OCI-LY7 (cell line): Measurements from ENCODE around the gene HS6ST3. TPM values are rescaled to one million over a fixed set of nuclear protein-coding genes. Genes with fewer than 3 reads are reported as not detected.

ENCODE experiments used
- BruUV-seq: library from RNA; stranded (reverse); fragments of 400-500 nt; replicated peaks from 2 replicates; lab custom pipeline; 2021; lab: Mats Ljungman, UMichigan
- CTCF ChIA-PET: fragments of 300-600 bp; sonication (Branson Sonifier 250); formaldehyde crosslinking; loops from one replicate; lab custom pipeline; 2022; ENCODE audit warnings: antibody characterized with exemption; ENCODE audit not compliant: unreplicated experiment; lab: Charles Lee
- POLR2A ChIA-PET: fragments of 300-600 bp; sonication (Branson Sonifier 250); formaldehyde crosslinking; loops from one replicate; lab custom pipeline; 2022; ENCODE audit warnings: antibody characterized with exemption; lab: Charles Lee
- DNase-seq: peaks from one replicate; pipeline ENCODE4 v3.0.0-alpha.2; 2015; ENCODE audit warnings: low spot score
- H2AFZ ChIP-seq: fragments of 200-600 bp; sonication (generic), shearing (Covaris generic); 2 replicates; pipeline ENCODE4 v1.6.1; 2014; ENCODE audit warnings: mild to moderate bottlenecking, antibody characterized with exemption, low read length, moderate library complexity
- H3K27ac ChIP-seq: fragments of 200-600 bp; sonication (generic); 2 replicates; pipeline ENCODE4 v1.5.1; 2014; ENCODE audit warnings: mixed run types, low read depth, mild to moderate bottlenecking, moderate library complexity, low read length, inconsistent platforms; ENCODE audit not compliant: poor library complexity, severe bottlenecking
- H3K36me3 ChIP-seq: fragments of 200-600 bp; sonication (generic); 2 replicates; pipeline ENCODE4 v1.6.1; 2014; ENCODE audit warnings: mild to moderate bottlenecking, antibody characterized with exemption, low read length, moderate library complexity, mixed read lengths; ENCODE audit not compliant: insufficient read depth
- H3K4me1 ChIP-seq: fragments of 200-600 bp; sonication (generic); 2 replicates; pipeline ENCODE4 v1.5.1; 2014; ENCODE audit warnings: mild to moderate bottlenecking, low read length; ENCODE audit not compliant: insufficient read depth, poor library complexity, severe bottlenecking
- H3K4me2 ChIP-seq: fragments of 200-600 bp; sonication (generic); 2 replicates; pipeline ENCODE4 v1.6.1; 2014; ENCODE audit warnings: mild to moderate bottlenecking, low read length
- H3K4me3 ChIP-seq: fragments of 200-600 bp; sonication (generic); 2 replicates; pipeline ENCODE4 v1.5.1; 2014; ENCODE audit warnings: mild to moderate bottlenecking, low read depth, low read length; ENCODE audit not compliant: poor library complexity, severe bottlenecking
- H3K79me2 ChIP-seq: fragments of 200-600 bp; sonication (generic); 2 replicates; pipeline ENCODE4 v1.6.1; 2016; ENCODE audit warnings: low read depth, mild to moderate bottlenecking, low read length, moderate library complexity, mixed read lengths; ENCODE audit not compliant: insufficient read depth
- H3K9me2 ChIP-seq: fragments of 200-600 bp; sonication (generic); 2 replicates; pipeline ENCODE4 v1.6.1; 2016; ENCODE audit warnings: mild to moderate bottlenecking, low read length, mixed read lengths; ENCODE audit not compliant: insufficient read depth
- H3K9me3 ChIP-seq: fragments of 200-600 bp; sonication (generic); 2 replicates; pipeline ENCODE4 v1.6.1; 2014; ENCODE audit warnings: mild to moderate bottlenecking, mixed run types, low read length, mixed read lengths
- H4K20me1 ChIP-seq: fragments of 200-600 bp; sonication (generic); 2 replicates; pipeline ENCODE4 v1.6.1; 2014; ENCODE audit warnings: mild to moderate bottlenecking, antibody characterized with exemption, low read length, moderate library complexity, mixed read lengths; ENCODE audit not compliant: insufficient read depth
- CTCF ChIP-seq: fragments of 200-600 bp; sonication (generic); conservative IDR thresholded peaks from 2 replicates; pipeline ENCODE4 v1.5.1; 2014; ENCODE audit warnings: mild to moderate bottlenecking, antibody characterized with exemption, low read length, moderate library complexity, mixed read lengths
- EZH2phosphoT487 ChIP-seq: fragments of 200-600 bp; sonication (generic); IDR thresholded peaks from 2 replicates; pipeline ENCODE4 v1.6.1; 2018; ENCODE audit warnings: low read depth, borderline replicate concordance, mild to moderate bottlenecking, mixed run types, antibody characterized with exemption, low read length, moderate library complexity, mixed read lengths
- intact Hi-C: fragments of 100-400 bp; cut with micrococcal nuclease; formaldehyde crosslinking; loops from one replicate; pipeline ENCODE4 v1.10.0; 2022; ENCODE audit not compliant: unreplicated experiment
- total RNA-seq, 2 experiments: library from RNA; depleted of rRNA in 1 of 2; stranded (reverse); fragments of >200 nt in 1 of 2; shearing (Covaris generic) in 1 of 2; gene quantifications; 2 replicates each; pipeline ENCODE4 v1.2.3, GENCODE V29; 2014 to 2022

HS6ST3 gene
- total RNA-seq, 2 experiments from 2014 or later, result not detected

- TF ChIP-seq CTCF, result no peak
- TF ChIP-seq EZH2phosphoT487, result no peak
- H3K27ac ChIP-seq, result no peak overlapping the region
- intact Hi-C loops, result no loop called here
- H3K4me2 ChIP-seq, result no peak overlapping the region
- ChIA-PET POLR2A (no interaction called here), CTCF (no interaction called here)
- H3K9me2 ChIP-seq, result no peaks in the 10 kb centered on the region
- no peaks in the 10 kb centered on the region for H3K36me3 ChIP-seq
- no TSS peak for BruUV-seq
- no peak overlapping the region for H3K4me3 ChIP-seq
- H3K4me1 ChIP-seq, result no peaks in the 10 kb centered on the region
- DNase-seq, result no peak
- no peaks in the 10 kb centered on the region for H3K9me3 ChIP-seq
- no peaks in the 10 kb centered on the region for H3K79me2 ChIP-seq
- no peak overlapping the region for H2AFZ ChIP-seq
- no peaks in the 10 kb centered on the region for H4K20me1 ChIP-seq
These were observed 253.1 kb downstream of the HS6ST3 start for GRCh38 chr13:96342852-96343465.

GRCh38 chr13:96346921-96347320 is 257.0 kb downstream of the HS6ST3 start:
- no peaks in the 10 kb centered on the region for H3K9me3 ChIP-seq
- H3K4me1 ChIP-seq, result no peaks in the 10 kb centered on the region
- no peaks in the 10 kb centered on the region for H3K9me2 ChIP-seq
- no TSS peak for BruUV-seq
- no peaks in the 10 kb centered on the region for H3K36me3 ChIP-seq
- no peaks in the 10 kb centered on the region for H4K20me1 ChIP-seq
- TF ChIP-seq EZH2phosphoT487 (no peak), CTCF (no peak)
- no peak for DNase-seq
- ChIA-PET CTCF (no interaction called here), POLR2A (no interaction called here)
- no peak overlapping the region for H3K27ac ChIP-seq
- intact Hi-C loops, result no loop called here
- no peak overlapping the region for H3K4me3 ChIP-seq
- H3K4me2 ChIP-seq, result no peak overlapping the region
- no peaks in the 10 kb centered on the region for H3K79me2 ChIP-seq
- H2AFZ ChIP-seq, result no peak overlapping the region

- H3K4me2 ChIP-seq, result no peak overlapping the region
- ChIA-PET CTCF (no interaction called here), POLR2A (no interaction called here)
- no peak overlapping the region for H2AFZ ChIP-seq
- no peaks in the 10 kb centered on the region for H3K9me3 ChIP-seq
- no peaks in the 10 kb centered on the region for H3K79me2 ChIP-seq
- H4K20me1 ChIP-seq, result no peaks in the 10 kb centered on the region
- no TSS peak for BruUV-seq
- no peak for DNase-seq
- no peak overlapping the region for H3K27ac ChIP-seq
- TF ChIP-seq EZH2phosphoT487, result no peak
- TF ChIP-seq CTCF, result no peak
- H3K4me3 ChIP-seq, result no peak overlapping the region
- H3K9me2 ChIP-seq, result no peaks in the 10 kb centered on the region
- intact Hi-C loops, result no loop called here
- H3K36me3 ChIP-seq, result no peaks in the 10 kb centered on the region
- H3K4me1 ChIP-seq, result no peaks in the 10 kb centered on the region
These were observed 283.7 kb downstream of the HS6ST3 start for GRCh38 chr13:96373597-96373996.
